K562 (cell line): ENCODE data around the gene MOG. TPM values are rescaled to one million over a fixed set of nuclear protein-coding genes. Genes with fewer than 3 reads are reported as not detected.

ENCODE experiments used
- ATAC-seq: fragments of 200-7000 bp; cut with Tn5 transposase; 3 replicates; pipeline ENCODE4 v1.9.1; 2020; ENCODE audit warnings: moderate library complexity
- BruUV-seq: library from RNA; stranded (reverse); fragments of 400-500 nt; replicated peaks from 2 replicates; lab custom pipeline; 2021; lab: Mats Ljungman, UMichigan
- CTCF ChIA-PET: fragments of 300-600 bp; formaldehyde crosslinking; extraction: SDS; loops from one replicate; lab custom pipeline; 2021; ENCODE audit warnings: low intra/inter-chr PET ratio; lab: Yijun Ruan, JAX
- POLR2A ChIA-PET: fragments of 300-600, 350-650 bp; sonication (Branson Sonifier 250); formaldehyde crosslinking; extraction: SDS; loops from one replicate; lab custom pipeline; 2021; ENCODE audit warnings: antibody characterized with exemption, inconsistent platforms; lab: Yijun Ruan, JAX
- DNase-seq, 4 experiments: peaks; one replicate each; pipeline versions ENCODE4 v3.0.0 to v3.0.0-alpha.2; 2011 to 2018; ENCODE audit warnings: low spot score in 3 of 4, mixed read lengths in 3 of 4; ENCODE audit errors: extremely low read depth in 1 of 4
- FAIRE-seq: peaks from 2 replicates; lab custom pipeline; 2011; peaks lifted over from hg19 to GRCh38; lab: Jason Lieb, UNC
- H2AFZ ChIP-seq: 2 replicates; pipeline ENCODE4 v1.6.0; 2011; ENCODE audit warnings: low read depth, low read length, control low read depth, inconsistent platforms
- H3K27ac ChIP-seq: fragments of 200-600 bp; 3 replicates; pipeline ENCODE4 v1.8.0; 2011; ENCODE audit warnings: low read depth, mild to moderate bottlenecking, control low read depth, inconsistent platforms, low read length, moderate library complexity, mixed read lengths; ENCODE audit errors: extremely low read depth
- H3K27me3 ChIP-seq, 2 experiments: fragments of 300-600 bp in 1 of 2; 2 replicates in 1 of 2; 3 replicates in 1 of 2; pipeline versions ENCODE4 v1.6.0 to v1.8.0; 2011; ENCODE audit warnings: inconsistent platforms in 2 of 2, low read length in 2 of 2, mild to moderate bottlenecking in 1 of 2, mixed read lengths in 1 of 2, moderate library complexity in 1 of 2; ENCODE audit not compliant: control insufficient read depth in 2 of 2, insufficient read depth in 2 of 2
- H3K36me3 ChIP-seq: fragments of 300-600 bp; 3 replicates; pipeline ENCODE4 v1.8.0; 2011; ENCODE audit warnings: mild to moderate bottlenecking, low read length, inconsistent platforms; ENCODE audit not compliant: control insufficient read depth, insufficient read depth
- H3K4me1 ChIP-seq, 2 experiments: fragments of 200-600 bp in 1 of 2; replicated peaks in 1 of 2; 2 replicates in 1 of 2; 3 replicates in 1 of 2; pipeline versions ENCODE4 v1.5.1 to v1.8.0; 2011; ENCODE audit warnings: inconsistent platforms in 2 of 2, low read length in 2 of 2, mild to moderate bottlenecking in 1 of 2, mixed read lengths in 1 of 2, moderate library complexity in 1 of 2; ENCODE audit not compliant: control insufficient read depth in 2 of 2, insufficient read depth in 2 of 2
- H3K4me2 ChIP-seq: 2 replicates; pipeline ENCODE4 v1.6.1; 2011; ENCODE audit warnings: low read length, control low read depth, inconsistent platforms, mixed read lengths; ENCODE audit not compliant: insufficient read depth
- H3K4me3 ChIP-seq: fragments of 200-600 bp; sonication (generic), shearing (Covaris generic); 2 replicates; pipeline ENCODE4 v1.5.1; 2016; ENCODE audit warnings: control low read depth, inconsistent platforms
- H3K79me2 ChIP-seq: fragments of 200-600 bp; 3 replicates; pipeline ENCODE4 v1.8.0; 2011; ENCODE audit warnings: low read length, inconsistent platforms; ENCODE audit not compliant: control insufficient read depth, insufficient read depth
- H3K9ac ChIP-seq, 2 experiments: 2 replicates each; pipeline versions ENCODE4 v1.6.0 to v1.6.1; 2011; ENCODE audit warnings: low read depth in 2 of 2, low read length in 2 of 2, control low read depth in 1 of 2, inconsistent platforms in 1 of 2, mild to moderate bottlenecking in 1 of 2, mixed read lengths in 1 of 2; ENCODE audit not compliant: insufficient read depth in 1 of 2
- H3K9me1 ChIP-seq: one replicate; pipeline ENCODE4 v1.6.0; 2011; ENCODE audit warnings: inconsistent platforms, mild to moderate bottlenecking, low read length, moderate library complexity; ENCODE audit not compliant: control insufficient read depth, insufficient read depth
- H3K9me3 ChIP-seq: replicated peaks from 2 replicates; pipeline ENCODE4 v1.5.1; 2011; ENCODE audit warnings: low read depth, low read length, inconsistent platforms; ENCODE audit not compliant: control insufficient read depth, insufficient read depth
- H4K20me1 ChIP-seq: replicated peaks from 2 replicates; pipeline ENCODE4 v1.6.1; 2011; ENCODE audit warnings: low read length, inconsistent platforms, mixed read lengths; ENCODE audit not compliant: control insufficient read depth, insufficient read depth
- GTF2E2 ChIP-seq: fragments of 200-800 bp; sonication (Bioruptor generic); IDR thresholded peaks from 2 replicates; pipeline ENCODE4 v1.6.1; 2016; ENCODE audit warnings: missing genetic modification characterization, missing compliant biosample characterization
- RBM17 ChIP-seq: fragments of 200-400 bp; formaldehyde crosslinking; IDR thresholded peaks from 2 replicates; pipeline ENCODE4 v1.6.1; 2017; ENCODE audit warnings: low read depth, mild to moderate bottlenecking, low read length, borderline replicate concordance
- RBM25 ChIP-seq: fragments of 200-400 bp; formaldehyde crosslinking; IDR thresholded peaks from 2 replicates; pipeline ENCODE4 v1.6.1; 2018; ENCODE audit warnings: low read length, low read depth, moderate library complexity; ENCODE audit not compliant: severe bottlenecking
- RCOR1 ChIP-seq, 2 experiments: IDR thresholded peaks; 2 replicates each; pipeline ENCODE4 v1.6.1; 2012; ENCODE audit warnings: low read depth in 2 of 2, low read length in 2 of 2, borderline replicate concordance in 1 of 2, improper control_type of control experiment in 1 of 2
- ZNF121 ChIP-seq: sonication (generic); formaldehyde crosslinking; conservative IDR thresholded peaks from 2 replicates; pipeline ENCODE4 v1.8.0; 2022; ENCODE audit warnings: missing genetic modification reagents
- ZNF134 ChIP-seq: fragments of 250-450 bp; sonication (Bioruptor Pico); conservative IDR thresholded peaks from 2 replicates; pipeline ENCODE4 v1.4.0; 2020
- WGBS: fragments of 100-300 bp; shearing (Covaris generic); methylation state at CpG from one replicate; pipeline ENCODE4 v1.1.6; 2016; ENCODE audit warnings: low coverage, mixed read lengths; ENCODE audit not compliant: insufficient coverage; ENCODE audit errors: missing lambda C conversion rate; 5-methylcytosine and 5-hydroxymethylcytosine counted together
- in situ Hi-C: fragments of 300-500 bp; cut with MboI; formaldehyde crosslinking; loops from 4 replicates; pipeline ENCODE4 v1.15.0; 2018; ENCODE audit warnings: inconsistent platforms, mixed read lengths
- intact Hi-C: fragments of 100-400 bp; cut with micrococcal nuclease; formaldehyde crosslinking; loops from 2 replicates; pipeline ENCODE4 v1.14.2; 2022
- polyA plus RNA-seq, 8 experiments: library from polyadenylated mRNA; depleted of rRNA in 4 of 8; stranded (reverse) in 5 of 8; unstranded in 3 of 8; fragments of >200 nt; fragmentation: Nextera tagmentation in 2 of 8; fragmentation: Illumina TruSeq in 1 of 8; extraction: Ambion mirVana in 2 of 8; extraction: Trizol in 1 of 8; gene quantifications; 2 replicates each; pipeline versions ENCODE4 v1.2.1 to v1.2.3, GENCODE V29; 2011 to 2014; ENCODE audit warnings: inconsistent platforms in 1 of 8, missing spikeins in 1 of 8
- total RNA-seq, 7 experiments: library from RNA; depleted of rRNA in 6 of 7; stranded (reverse); fragments of >200 nt in 6 of 7; fragmentation: Illumina TruSeq in 2 of 7; extraction: Trizol in 2 of 7; gene quantifications; 2 replicates each; pipeline versions ENCODE4 v1.2.1 to v1.2.3, GENCODE V29; 2011 to 2021; ENCODE audit warnings: low replicate concordance in 1 of 7

The MOG gene
- total and polyA plus RNA-seq, 9 of the 15 experiments (the other 6 are each of a cell fraction or from before 2014, with no cell fraction given): not detected

DNA sequence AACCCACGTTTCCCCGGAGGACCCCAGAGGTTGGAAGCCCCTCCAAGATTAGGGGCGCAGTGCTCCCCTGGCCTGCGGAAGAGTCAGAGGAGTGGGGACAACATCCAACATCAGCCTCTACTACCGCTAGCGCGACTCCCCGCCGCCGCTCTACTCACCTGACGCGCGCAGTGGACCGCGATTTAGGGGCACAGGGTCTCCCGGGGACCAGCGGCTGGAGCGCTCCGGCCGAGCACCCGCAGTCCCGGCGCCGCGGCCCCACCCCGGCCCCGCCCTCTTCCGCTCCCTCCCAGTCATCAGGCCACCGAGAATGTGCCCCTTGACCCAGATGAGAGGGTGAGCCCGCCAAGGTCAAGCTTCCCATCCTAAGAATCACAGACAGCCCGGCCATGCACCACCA lies 24.0 kb downstream of the MOG start, which contains the start of gene ZFP57:
TSS of gene ZFP57 (minus strand) at position 249 of the 400 bp plus-strand sequence. CDS start 4,149 bp downstream, outside the sequence.
- CTCF ChIA-PET: no interaction called here
- Histone ChIP-seq H3K4me3 (no peak within 1 kb of the TSS), H3K4me1 (peaks cover 0 to 9% of the 10 kb centered on the region in 2 experiments; a peak in 2 of 5 replicates), H3K9me1 (no peaks in the 10 kb centered on the region), H3K36me3 (no peaks in the 10 kb centered on the region), H3K9ac (peak within 1 kb of the TSS in 1 of 2 experiments; percentile 66; a peak in 1 of 4 replicates), H4K20me1 (no peaks in the 10 kb centered on the region), H3K27me3 (peaks cover 15 to 33% of the 10 kb centered on the region in 2 experiments; a peak in 3 of 5 replicates), H2AFZ (peak within 1 kb of the TSS; percentile 75), H3K9me3 (no peaks in the 10 kb centered on the region), H3K79me2 (no peaks in the 10 kb centered on the region), H3K4me2 (peak within 1 kb of the TSS; percentile 35)
- POLR2A ChIA-PET: interaction anchor here (0.8 kb wide), 1 partner anchor 24 kb away, joined by 5 read pairs; no protein-coding TSS in a partner anchor
- intact Hi-C loops (no loop called here), in situ Hi-C loops (no loop called here)
- DNase-seq (no peak), ATAC-seq (no peak)
- no TSS peak for BruUV-seq
- 53% methylated on average over 13 of the region's 31 CpGs for WGBS
- TF ChIP-seq RCOR1 (IDR thresholded peaks at IDR 0.05; ENCODE audit: borderline replicate concordance in 1 of 2, low read depth in 2 of 2, low read length in 2 of 2) (no peak), ZNF134 (CRISPR knock-in tag) (no peak), GTF2E2 (no peak)
- TF ChIP-seq, all 486 proteins: peak for 0
- H3K27ac ChIP-seq: no peak within 1 kb of the TSS
- FAIRE-seq: no peak

DNA sequence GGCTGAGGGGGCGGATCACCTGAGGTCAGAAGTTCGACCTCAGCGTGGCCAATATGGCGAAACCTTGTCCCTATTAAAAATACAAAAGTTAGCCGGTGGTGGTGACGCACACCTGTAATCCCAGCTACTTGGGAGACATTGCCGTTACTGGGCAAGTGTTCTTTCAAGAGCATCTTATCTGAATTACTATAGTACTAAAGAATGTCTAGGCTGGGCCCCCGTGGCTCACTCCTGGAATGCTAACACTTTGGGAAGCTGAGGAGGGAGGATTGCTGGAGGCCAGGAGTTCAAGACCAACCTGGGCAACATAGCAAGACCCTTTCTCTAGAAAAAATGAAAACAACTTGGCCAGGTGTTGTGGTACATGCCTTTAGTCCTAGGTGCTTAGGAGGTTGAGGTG lies 24.9 kb downstream of the MOG start:
- ATAC-seq: no peak

More for the DNA sequence above, 24.9 kb downstream of the MOG start:
- H4K20me1 ChIP-seq: no peaks in the 10 kb centered on the region
- H3K9me3 ChIP-seq: no peaks in the 10 kb centered on the region
- no peak overlapping the region for H3K4me3 ChIP-seq
- peaks cover 0 to 9% of the 10 kb centered on the region in 2 experiments; a peak in 2 of 5 replicates for H3K4me1 ChIP-seq
- no peaks in the 10 kb centered on the region for H3K9me1 ChIP-seq
- no peaks in the 10 kb centered on the region for H3K79me2 ChIP-seq
- H3K4me2 ChIP-seq: no peak overlapping the region
- no peaks in the 10 kb centered on the region for H3K36me3 ChIP-seq
- H2AFZ ChIP-seq: no peak overlapping the region
- no peak overlapping the region for H3K9ac ChIP-seq
- 27% methylated on average over 8 of the region's 8 CpGs for WGBS
- TF ChIP-seq ZNF121 (CRISPR knock-in tag): peak; percentile 31; the same call in 1 of the 2 replicates
- TF ChIP-seq RBM17: no peak
- TF ChIP-seq RBM25: peak; percentile 5
- in situ Hi-C loops (no loop called here), intact Hi-C loops (no loop called here)
- BruUV-seq: no TSS peak
- H3K27ac ChIP-seq: no peak overlapping the region
- FAIRE-seq: peak; percentile 23
- CTCF ChIA-PET: no interaction called here
- no peak for DNase-seq
- peaks cover 13 to 30% of the 10 kb centered on the region in 2 experiments; a peak in 4 of 5 replicates for H3K27me3 ChIP-seq
- POLR2A ChIA-PET: interaction anchor here (0.8 kb wide), 1 partner anchor 25 kb away, joined by 5 read pairs; no protein-coding TSS in a partner anchor
